T-helper 22 cell (primary cell): Measurements from ENCODE around the gene L3MBTL3.

Experiments
- DNase-seq: peaks from one replicate; pipeline ENCODE4 v3.0.0-alpha.2; 2020; ENCODE audit warnings: low read depth

Gene L3MBTL3

DNA sequence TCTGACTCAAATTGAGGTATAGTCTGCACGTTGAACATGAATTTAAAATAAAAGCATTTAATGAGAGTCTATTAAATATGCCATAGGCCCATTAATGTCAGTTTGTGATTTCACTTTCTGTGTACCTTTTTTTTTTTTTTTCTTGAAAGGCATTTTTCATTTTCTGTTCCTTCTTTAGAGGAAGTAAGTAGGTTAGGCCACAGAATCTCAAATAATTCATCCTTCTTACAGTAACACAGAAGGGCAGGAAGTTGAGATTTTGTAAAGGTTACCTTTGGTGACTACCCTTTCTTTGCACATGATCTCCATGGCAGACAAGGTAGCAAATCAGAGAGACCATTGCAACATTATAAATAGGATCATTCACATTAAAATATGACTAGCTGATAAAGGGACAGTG, 9.6 kb downstream of the L3MBTL3 start:
- no peak for DNase-seq

DNA sequence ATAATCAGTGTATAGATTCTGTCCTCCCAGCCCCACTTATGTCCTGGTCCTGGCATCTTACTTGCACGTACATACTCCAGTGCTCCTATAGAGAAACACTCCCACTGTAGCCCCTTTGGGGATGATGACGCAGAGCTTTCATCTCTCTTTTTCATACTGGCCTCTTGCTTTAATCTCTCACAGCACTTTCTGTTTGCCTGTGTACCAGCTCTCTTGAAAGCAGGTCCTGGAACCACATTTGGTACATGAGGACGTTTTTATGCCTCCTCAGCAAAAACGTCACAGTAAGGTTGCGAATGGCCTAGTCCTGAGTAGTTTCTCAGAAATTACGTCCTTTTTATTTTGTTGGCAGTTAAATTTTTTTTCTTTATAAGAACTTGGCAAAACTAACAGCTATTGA, 10.8 kb downstream of the L3MBTL3 start:
- DNase-seq, result no peak

- no peak for DNase-seq
Measured at GRCh38 chr6:130032758-130033340, 14.5 kb downstream of the L3MBTL3 start.

DNA sequence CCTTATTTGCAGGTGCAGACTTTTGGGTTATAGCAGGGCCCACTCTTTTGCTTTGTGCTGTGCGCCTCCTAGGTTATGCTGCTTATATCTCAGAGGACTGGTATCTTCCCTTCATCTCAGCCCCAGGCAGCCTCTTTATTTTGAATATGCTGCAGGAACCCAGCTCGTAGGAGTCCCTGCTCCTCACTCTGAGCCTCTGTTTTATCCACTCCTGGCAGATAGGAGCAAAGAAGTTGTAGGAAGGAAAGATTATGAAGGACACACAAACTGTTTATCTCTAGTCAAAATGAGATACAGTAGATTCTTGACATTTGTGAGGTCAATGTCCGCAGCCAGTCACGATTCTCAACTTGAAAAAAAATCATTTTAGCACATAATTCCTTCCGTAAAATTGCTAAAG, 15.6 kb downstream of the L3MBTL3 start:
- DNase-seq, result no peak

GRCh38 chr6:130034378-130035146, 16.2 kb downstream of the L3MBTL3 start:
- DNase-seq, result no peak

DNA sequence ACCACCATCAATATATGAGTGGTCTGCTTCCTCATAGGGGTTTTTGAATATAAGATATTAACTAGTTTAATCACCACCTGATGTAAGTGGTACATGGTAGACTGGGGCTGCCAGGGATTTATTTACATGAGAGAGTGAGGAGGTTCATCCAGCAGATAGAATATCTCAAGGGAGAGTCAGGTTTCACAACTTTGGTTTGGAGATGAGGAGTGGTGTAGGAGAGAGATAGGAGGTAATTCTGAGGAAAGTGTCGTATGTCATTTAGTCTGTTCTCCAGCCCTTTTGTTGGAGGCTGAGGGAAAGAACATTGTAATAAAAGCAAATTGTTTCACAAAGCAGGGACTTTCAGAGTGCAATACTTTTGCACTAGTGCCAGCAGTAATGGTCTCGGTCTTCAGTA, 16.8 kb downstream of the L3MBTL3 start:
- DNase-seq, result no peak

DNA sequence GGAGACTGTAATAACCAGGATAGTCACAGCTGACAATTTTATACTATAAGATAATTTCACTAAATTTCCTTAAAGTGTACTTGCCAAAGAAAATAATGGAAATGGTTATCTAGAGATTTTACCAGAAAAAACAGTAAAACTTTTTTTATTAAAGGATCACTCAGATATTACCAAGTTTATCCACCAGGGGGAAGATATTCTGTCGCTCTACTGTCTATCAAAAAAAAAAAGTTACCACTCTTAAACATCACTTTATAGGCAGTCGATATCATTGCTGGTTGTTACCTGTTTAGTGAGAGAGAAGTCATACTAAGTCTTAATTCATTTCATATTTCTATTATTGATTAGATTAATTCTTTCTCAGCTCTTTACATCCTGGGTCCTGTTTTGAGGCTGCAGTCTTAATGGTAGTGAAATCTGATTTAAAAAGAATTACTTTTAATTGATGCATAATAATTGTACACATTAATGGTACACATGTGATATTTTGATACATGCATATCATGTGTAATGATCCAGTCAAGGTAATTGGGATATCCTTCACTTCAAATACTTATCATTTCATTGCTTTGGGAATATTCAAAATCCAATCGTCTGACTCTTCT, 18.9 kb downstream of the L3MBTL3 start:
- no peak for DNase-seq

- no peak for DNase-seq
Measured at GRCh38 chr6:130041594-130041993, 23.2 kb downstream of the L3MBTL3 start.

GRCh38 chr6:130043344-130043743, 25.0 kb downstream of the L3MBTL3 start:
- DNase-seq, result no peak

- no peak for DNase-seq
Measured at GRCh38 chr6:130045622-130046021, 27.2 kb downstream of the L3MBTL3 start.

- no peak for DNase-seq
Measured at GRCh38 chr6:130046671-130047070, 28.3 kb downstream of the L3MBTL3 start.

- DNase-seq, result no peak
Measured at GRCh38 chr6:130047088-130047995, 29.0 kb downstream of the L3MBTL3 start.

DNA sequence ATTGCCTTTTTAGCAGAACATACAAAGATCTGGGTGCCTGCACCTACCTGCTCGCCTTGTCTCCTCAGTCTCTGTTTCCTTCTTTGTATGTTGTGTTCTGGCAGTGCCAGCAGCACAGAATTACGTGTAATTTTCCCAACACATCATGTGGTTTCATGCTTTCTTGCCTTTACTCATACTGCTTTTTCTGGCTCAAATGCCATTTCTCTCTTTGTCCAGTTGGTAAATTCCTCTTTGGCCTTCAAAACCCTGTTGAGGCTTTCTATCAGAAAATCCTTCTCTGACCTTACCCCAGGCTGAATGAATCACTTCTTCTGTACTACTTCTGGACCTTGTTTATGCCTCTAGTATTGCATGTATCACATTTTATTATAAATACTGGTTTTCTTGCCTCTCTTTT, 31.8 kb downstream of the L3MBTL3 start:
- no peak for DNase-seq

- DNase-seq, result no peak
Measured at GRCh38 chr6:130054725-130055124, 36.3 kb downstream of the L3MBTL3 start.

DNA sequence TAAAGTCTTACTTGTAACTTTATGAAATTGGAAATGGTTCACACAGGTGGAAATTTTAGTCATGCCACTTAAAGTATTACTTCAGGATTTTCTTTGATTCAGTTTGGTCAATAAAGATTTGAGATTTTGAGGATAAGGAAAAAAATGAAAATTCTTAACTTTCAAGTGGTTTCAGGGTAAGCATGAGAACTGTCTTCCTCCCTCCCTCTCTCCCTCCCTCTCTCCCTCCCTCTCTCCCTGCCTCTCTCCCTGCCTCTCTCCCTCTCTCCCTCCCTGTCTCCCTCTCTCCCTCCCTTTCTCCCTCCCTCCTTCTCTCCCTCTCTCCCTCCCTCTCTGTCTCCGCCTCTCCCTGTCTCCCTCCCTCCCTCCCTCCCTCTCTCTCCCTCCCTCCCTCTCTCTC, 36.9 kb downstream of the L3MBTL3 start:
- no peak for DNase-seq

DNA sequence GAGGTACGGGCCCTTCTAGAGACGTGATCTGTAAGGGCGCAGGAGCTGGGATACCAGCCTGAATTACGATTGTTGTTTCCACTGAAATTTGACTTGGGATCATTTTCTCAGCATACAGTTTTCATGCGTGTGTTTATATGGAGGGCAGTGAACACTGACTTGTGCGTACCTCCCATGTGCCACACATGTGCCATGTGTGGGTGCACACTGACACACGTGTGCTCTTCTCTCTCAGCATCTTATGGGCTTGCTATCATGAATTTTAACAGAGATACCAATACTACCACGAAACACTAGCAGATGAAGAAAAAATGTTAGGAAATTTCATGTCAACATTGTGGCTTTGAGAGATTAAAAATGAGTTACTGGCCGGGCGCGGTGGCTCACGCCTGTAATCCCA, 39.1 kb downstream of the L3MBTL3 start:
- no peak for DNase-seq

DNA sequence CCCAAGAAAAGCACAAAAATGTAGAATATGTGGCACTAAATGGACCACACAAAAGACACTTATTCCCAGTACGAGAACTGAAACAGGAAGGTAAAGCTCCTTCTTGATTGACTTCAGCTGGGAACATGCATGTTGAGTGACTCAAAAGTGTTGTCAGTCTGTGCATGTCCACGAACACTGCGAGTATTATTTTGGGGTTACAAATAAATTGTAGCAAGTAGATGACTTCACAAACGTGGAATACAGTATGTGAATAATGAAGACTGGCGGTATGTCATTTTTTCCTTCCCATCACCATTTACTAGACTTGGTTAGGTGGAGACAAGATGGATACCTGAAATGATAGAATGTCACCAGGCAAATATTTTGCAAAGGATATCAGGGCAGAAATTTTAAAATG, 45.4 kb downstream of the L3MBTL3 start:
- no peak for DNase-seq

DNA sequence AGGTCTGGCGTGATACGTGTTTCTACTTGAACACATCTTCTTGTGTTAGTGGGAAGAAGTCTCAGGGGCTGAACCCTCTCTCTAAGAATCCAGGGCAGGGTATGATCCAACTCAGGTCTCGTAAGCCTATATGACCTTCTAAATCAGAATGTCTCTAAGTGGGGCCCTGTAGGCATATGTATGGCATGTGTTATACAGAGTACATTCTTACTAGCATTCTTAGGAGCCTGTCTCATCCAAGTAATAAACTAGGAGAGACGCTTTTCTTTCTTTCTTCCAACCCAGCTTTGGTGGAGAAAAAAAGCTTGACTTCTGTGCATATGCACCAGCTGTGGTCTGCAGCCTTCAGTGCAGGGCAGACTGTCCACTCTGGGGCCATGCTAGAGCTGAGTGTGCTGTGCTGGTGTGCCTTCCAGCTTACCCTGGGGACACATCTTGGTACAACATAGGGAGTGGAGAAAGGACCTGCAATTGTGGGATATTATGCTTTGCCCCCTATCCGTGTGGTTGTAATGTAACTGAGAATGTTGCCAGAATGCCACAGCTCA, 47.3 kb downstream of the L3MBTL3 start:
- DNase-seq, result no peak

DNA sequence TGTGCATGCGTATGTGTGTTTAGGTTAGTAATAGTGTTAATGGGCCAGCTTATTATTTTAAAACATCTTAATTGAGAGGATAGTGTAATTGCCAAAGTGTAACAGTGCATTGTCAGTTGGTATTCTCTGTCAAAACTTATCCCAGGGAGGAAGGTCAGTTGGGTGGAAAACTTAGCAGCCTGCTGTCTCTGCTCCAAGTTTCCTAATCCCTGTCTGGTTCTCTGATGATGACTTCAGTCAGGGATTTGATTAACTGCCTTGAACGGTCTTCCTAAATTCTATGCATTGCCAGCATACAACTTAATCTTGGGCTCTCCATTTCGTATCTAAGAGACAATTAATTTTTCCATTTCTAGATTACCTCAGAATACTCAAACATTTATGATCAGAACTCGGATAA, 51.1 kb downstream of the L3MBTL3 start:
- DNase-seq, result no peak

DNA sequence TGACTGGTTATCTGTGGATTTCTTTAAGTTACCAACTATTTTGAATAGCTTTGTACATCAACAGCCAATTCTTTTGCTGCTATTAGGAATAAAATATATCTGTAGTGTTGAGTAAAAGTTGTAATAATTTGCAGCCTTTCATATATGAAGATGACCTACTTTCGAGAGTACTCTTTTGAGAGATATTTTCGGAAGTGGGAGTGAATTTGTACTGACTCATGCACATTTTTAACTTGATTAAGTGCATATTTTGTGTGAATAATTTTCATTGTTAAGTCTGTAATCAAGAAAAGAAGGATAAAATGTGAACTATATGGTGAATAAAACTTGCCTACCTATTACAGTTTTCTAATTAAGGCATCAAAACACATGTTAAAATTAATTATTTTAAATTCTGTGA, 51.9 kb downstream of the L3MBTL3 start:
- no peak for DNase-seq

GRCh38 chr6:130070792-130071191, 52.4 kb downstream of the L3MBTL3 start:
- no peak for DNase-seq

GRCh38 chr6:130075879-130076460, 57.6 kb downstream of the L3MBTL3 start:
- DNase-seq, result no peak
